GM19238 (cell line): ENCODE measurements around the gene CEACAM1.
"Not testable (repeated sequence)": the region's sequence is repeated elsewhere in the genome, so short reads cannot be mapped to it uniquely, and the experiment has no call there.

Source experiments
- DNase-seq: peaks from one replicate; pipeline ENCODE4 v3.0.0; 2011; ENCODE audit warnings: low spot score; ENCODE audit not compliant: insufficient read length

CEACAM1 gene

GRCh38 chr19:42528354-42529247 is at the start of gene CEACAM1:
CEACAM1 (minus strand) TSS chr19:42528481; CDS start chr19:42528374, 107 bp downstream.
- DNase-seq = peak; percentile 53

DNA sequence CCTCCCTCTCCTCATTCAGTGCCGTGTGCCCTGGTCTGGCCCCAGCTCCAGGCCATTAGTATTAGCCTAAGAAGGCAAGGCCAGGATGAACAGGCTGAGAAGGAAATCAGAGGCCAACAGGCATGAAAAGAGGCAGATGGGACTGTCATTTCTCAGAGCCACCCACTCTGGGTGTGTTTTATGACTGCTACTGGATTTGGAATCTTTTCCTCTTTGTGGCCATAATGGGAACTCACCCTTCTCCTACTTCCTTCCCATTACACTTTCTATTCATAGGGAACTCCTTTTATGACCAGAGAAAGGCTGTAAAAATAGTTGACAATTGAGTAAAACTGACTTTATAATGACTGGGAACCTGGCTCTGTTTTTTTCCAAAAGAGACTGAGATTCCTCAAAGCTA is 48.7 kb upstream of the CEACAM1 start:
- no peak for DNase-seq

- no peak for DNase-seq
Measured at GRCh38 chr19:42576241-42576640, 48.0 kb upstream of the CEACAM1 start.

DNA sequence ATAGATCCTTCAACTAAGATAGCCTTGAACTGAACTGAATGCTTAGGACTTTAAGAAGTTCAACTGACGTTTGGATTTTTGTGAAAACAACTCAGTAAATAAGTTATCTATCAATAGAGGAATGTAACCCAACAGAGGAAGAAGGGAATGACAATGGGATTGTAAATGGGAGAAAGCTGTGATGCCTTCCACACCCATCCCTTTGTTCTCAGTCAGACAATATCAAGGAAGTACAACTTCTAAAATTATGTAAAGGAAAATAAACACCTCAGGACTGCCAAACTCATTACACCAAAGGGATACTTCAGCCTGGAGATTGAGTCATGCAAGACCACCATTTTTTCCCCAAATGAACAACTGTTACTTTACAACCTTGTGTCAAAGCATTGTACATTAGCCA is 45.4 kb upstream of the CEACAM1 start:
- no peak for DNase-seq

GRCh38 chr19:42571116-42571515 is 42.8 kb upstream of the CEACAM1 start:
- no peak for DNase-seq

- DNase-seq = no peak
Measured at GRCh38 chr19:42569193-42569592, 40.9 kb upstream of the CEACAM1 start.

DNA sequence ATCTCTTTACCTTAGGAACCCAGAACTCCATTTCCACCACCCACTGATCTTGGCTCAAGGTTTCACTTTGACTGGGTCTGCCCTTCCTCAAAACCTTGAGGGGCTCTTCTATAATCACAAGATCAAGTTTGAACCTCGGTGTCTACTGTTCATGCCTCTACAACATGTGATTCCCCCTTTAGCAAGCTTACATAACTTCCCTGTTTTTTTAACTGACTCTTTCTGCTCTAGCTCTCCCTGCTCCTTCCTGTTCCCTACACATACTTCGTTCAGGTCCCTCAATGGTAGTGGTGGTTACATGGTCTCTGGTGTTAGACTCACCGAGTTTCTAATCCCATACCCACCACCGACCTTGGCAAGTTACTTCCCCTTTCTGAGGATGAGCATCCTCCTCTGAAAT is 39.7 kb upstream of the CEACAM1 start:
- no peak for DNase-seq

GRCh38 chr19:42567567-42567966 is 39.3 kb upstream of the CEACAM1 start:
- no peak for DNase-seq

GRCh38 chr19:42563352-42564210 is 35.3 kb upstream of the CEACAM1 start:
- peak; percentile 40 for DNase-seq

GRCh38 chr19:42561512-42561911 is 33.2 kb upstream of the CEACAM1 start:
- DNase-seq = no peak

GRCh38 chr19:42560731-42561130 is 32.5 kb upstream of the CEACAM1 start:
- no peak for DNase-seq

DNA sequence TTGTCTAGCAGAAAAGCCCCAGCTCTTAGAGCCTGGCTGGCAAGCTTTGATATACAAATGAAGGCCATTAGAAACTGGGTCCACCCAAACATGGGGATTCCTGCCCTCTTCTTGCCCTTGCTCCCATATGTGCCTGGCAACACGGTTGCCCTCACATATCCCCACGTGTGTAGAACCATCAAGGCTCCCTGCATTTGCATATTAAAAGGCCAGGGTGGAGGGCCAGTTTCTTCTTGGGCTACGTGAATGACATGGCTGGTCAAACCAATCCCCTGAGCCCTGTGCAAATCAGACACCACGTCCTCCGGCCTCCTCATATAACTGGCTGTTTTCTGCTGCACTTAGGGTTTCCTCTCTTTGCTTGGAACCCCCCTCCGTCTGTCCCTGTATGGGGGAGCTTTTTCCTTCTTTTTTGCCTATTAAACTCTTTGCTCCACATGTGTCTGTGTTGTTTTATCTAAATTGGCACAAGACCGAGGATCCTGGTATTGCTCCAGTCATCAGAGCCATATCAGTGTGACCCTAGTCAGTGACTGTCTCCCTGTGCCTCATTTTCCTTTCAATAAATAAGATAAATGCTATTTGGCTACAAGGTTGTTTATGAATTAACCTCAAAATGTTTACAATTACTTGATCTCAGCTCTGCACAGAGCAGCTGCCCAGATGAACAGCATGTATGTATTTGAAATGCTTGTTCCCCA is 30.3 kb upstream of the CEACAM1 start:
- no peak for DNase-seq

GRCh38 chr19:42557386-42557871 is 29.1 kb upstream of the CEACAM1 start:
- DNase-seq = not testable (repeated sequence)

GRCh38 chr19:42555801-42556200 is 27.5 kb upstream of the CEACAM1 start:
- DNase-seq = no peak

GRCh38 chr19:42555317-42555716 is 27.0 kb upstream of the CEACAM1 start:
- DNase-seq = no peak

DNA sequence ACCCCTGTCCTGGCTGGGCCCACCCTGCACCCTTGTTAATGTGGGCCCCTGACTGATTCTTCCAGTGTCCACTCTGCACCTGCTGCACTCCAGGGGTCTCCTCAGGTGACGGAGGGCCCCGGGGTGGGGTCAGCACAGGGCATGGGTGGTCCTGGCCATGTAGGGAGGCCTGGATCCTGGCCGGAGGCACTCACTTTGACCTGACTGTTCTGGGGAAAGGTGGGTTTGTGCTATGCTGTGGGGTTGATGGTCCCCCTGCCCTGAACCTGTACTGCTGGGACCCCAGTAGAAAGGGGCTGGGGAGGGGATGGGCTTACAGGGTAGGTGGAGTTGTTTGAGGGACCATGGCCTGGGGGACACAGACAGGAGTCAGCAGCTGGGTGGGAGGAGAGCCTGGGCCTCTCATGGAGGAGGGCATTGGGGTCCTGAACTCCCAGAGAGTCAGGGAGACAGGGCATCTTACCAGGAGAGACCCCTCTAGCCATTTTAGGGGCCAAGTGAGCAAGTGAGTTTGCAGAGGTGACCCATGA is 25.8 kb upstream of the CEACAM1 start:
- no peak for DNase-seq

- no peak for DNase-seq
Measured at GRCh38 chr19:42553292-42554045, 25.2 kb upstream of the CEACAM1 start.

DNA sequence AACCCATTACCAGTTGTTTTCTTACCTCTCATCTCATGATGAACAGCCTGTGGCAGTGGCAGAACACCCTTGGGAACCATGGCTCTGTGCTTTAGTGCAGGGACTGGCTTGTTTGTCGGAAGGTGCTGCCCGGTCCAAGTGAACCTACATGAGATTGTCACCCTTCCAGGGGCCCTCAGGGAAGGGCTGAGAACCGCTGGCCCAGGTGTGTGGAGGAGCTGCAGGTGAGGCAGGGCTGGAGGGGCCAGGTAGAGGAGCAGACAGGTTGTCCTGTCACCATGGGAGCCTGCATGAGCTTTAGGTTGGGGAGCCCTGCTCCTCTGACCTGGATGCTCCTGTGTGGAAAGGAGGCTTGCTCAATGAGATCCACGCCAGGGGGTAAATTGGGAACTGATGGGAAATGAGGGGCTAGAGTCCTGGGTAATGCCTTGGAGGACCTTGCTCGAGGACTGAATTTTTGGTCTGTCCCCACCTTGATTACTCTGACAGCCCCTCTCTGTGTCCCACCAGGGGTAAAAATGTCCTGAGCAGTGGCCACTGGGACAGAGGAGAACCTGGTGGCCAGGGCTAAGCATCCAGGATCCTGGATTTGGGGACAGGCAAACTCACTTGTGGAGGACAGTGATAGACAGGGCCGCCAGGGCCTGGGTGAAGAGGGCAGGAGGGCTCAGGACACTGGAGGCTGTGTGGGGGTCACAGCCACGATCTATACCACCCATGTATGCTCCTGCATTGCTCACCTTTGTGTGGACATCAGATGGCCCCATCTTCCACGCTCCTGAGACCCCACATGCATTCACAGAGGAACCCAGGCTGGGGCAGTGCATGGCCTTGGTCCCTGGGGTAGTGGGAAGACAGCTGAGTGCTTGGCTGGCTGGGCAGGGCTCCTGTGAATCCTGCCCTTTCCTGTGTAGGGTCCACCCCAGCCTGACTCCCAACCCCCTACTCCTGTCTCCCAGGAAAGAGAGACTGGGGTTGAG is 24.1 kb upstream of the CEACAM1 start:
- DNase-seq = no peak

DNA sequence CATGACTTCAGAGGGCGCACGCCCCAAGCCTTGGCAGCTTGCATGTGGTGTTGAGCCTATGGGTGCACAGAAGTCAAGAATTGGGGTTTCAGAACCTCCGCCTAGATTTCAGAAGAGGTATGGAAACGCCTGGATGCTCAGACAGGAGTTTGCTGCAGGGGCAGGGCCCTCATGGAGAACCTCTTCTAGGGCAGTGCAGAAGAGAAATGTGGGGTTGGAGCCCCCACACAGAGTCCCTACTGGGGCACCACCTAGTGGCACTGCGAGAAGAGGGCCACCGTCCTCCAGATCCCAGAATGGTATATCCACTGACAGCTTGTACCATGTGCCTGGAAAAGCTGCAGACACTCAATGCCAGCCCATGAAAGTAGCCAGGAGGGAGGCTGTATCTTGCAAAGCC is 22.2 kb upstream of the CEACAM1 start:
- DNase-seq = not testable (repeated sequence)
